Lower lobe of right lung (tissue), 2 donors: ENCODE data around the gene USP24. TPM values are rescaled to one million over a fixed set of nuclear protein-coding genes. Genes with fewer than 3 reads are reported as not detected.

Experiments
- ATAC-seq, 2 donors: fragments of 200-7000 bp; cut with Tn5 transposase; one replicate each; pipeline ENCODE4 v1.9.1; 2020 to 2022; ENCODE audit warnings: mild to moderate bottlenecking in 2 of 2, moderate library complexity in 2 of 2
- DNase-seq: peaks from one replicate; pipeline ENCODE4 v3.0.0-alpha.2; 2020
- H3K27ac ChIP-seq: fragments of 200-600 bp; one replicate; pipeline ENCODE4 v1.8.0; 2022
- H3K27me3 ChIP-seq: fragments of 200-600 bp; one replicate; pipeline ENCODE4 v1.8.0; 2022; ENCODE audit warnings: low read depth
- H3K36me3 ChIP-seq: fragments of 200-600 bp; one replicate; pipeline ENCODE4 v1.8.0; 2022; ENCODE audit warnings: mild to moderate bottlenecking
- H3K4me1 ChIP-seq: fragments of 200-600 bp; one replicate; pipeline ENCODE4 v1.8.0; 2022
- H3K4me3 ChIP-seq: fragments of 200-600 bp; one replicate; pipeline ENCODE4 v1.8.0; 2022; ENCODE audit warnings: mild to moderate bottlenecking
- H3K9me3 ChIP-seq: fragments of 200-600 bp; one replicate; pipeline ENCODE4 v1.8.0; 2022
- intact Hi-C: fragments of 100-400 bp; cut with DNase I; formaldehyde crosslinking; loops from one replicate; pipeline ENCODE4 v1.11.0; 2022
- total RNA-seq: library from RNA; stranded (reverse); fragmentation: NEBNext Ultra II Directional; extraction: Animal tissue kit (Norgen Biotek cat#: 25700); gene quantifications from one replicate; pipeline ENCODE4 v1.2.1, GENCODE V29; 2021
- TF ChIP-seq, protein P1 (sequence below): fragments of 200-600 bp; IDR thresholded peaks from one replicate; pipeline ENCODE4 v1.8.0; 2022; ENCODE audit warnings: antibody characterized with exemption, mild to moderate bottlenecking
- donor health status: DM: no; HTN: yes; CAD: no; lungs with severe emphysema.

The USP24 gene
- total RNA-seq, 1 donor from 2014 or later: 37.6 TPM

DNA sequence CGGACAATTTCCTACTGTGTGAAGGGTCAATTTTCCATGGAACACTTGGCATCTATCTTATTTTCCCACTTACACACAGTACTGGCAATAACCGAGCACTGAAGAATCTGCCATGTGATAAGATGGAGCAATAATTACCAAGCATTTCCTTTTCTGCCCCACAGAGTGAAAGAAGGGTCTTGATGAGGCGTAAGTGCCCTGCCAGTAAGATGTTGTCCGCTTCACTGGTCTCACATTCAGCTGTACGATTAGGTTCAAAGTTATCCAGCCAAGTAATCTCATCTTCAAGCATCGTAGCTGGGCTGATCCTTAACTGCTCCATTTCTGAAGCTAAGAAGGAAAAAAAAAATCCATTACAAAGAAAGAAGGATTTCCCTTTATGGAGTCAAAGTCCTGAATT is 108.1 kb downstream of the USP24 start:
- TF ChIP-seq, protein P1, sequence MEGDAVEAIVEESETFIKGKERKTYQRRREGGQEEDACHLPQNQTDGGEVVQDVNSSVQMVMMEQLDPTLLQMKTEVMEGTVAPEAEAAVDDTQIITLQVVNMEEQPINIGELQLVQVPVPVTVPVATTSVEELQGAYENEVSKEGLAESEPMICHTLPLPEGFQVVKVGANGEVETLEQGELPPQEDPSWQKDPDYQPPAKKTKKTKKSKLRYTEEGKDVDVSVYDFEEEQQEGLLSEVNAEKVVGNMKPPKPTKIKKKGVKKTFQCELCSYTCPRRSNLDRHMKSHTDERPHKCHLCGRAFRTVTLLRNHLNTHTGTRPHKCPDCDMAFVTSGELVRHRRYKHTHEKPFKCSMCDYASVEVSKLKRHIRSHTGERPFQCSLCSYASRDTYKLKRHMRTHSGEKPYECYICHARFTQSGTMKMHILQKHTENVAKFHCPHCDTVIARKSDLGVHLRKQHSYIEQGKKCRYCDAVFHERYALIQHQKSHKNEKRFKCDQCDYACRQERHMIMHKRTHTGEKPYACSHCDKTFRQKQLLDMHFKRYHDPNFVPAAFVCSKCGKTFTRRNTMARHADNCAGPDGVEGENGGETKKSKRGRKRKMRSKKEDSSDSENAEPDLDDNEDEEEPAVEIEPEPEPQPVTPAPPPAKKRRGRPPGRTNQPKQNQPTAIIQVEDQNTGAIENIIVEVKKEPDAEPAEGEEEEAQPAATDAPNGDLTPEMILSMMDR: no peak
- H3K36me3 ChIP-seq: peaks cover 98% of the 10 kb centered on the region
- no peaks in the 10 kb centered on the region for H3K4me1 ChIP-seq
- DNase-seq: no peak
- no peaks in the 10 kb centered on the region for H3K9me3 ChIP-seq
- intact Hi-C loops: no loop called here
- H3K27me3 ChIP-seq: no peaks in the 10 kb centered on the region
- no peak for ATAC-seq
- no peak overlapping the region for H3K4me3 ChIP-seq
- H3K27ac ChIP-seq: no peak overlapping the region

DNA sequence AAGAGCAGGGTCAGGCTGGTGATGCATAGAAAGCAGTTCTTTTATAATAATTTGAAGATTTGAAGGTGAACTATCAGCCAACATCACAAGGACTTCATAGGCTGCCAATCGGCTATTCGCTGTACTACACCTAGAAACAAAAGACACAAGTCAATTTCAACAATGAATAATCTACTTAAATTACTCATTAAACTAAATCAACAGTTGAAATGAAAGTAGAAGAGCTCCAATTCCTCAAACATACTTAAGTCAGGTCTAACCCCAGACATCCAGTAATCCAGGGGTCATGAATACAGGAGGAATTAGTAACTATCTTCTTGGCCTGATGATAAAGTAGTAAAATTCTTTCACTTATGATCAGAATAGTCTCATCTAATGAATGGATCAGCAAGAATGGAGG is 111.3 kb downstream of the USP24 start:
- TF ChIP-seq, protein P1: no peak
- ATAC-seq: no peak

DNA sequence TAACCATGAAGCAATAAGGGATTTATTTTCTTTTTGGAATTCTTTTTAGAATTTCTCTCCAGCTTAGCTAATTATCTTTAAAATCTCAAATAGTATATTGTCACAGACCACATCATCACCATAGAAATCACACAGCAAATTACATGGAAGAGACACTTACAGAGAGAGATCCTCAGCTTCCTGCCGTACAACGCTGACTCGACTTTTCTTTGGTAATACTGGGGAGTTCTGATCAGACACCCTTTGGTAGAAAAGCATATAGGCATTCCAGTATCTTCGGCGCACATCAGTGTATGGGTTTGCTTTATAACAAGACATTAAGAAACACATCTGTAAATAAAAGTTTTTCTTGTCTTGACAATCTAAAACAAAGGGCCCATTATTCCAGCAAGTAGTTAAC is 120.1 kb downstream of the USP24 start:
- no peak for ATAC-seq
- no peak overlapping the region for H3K27ac ChIP-seq
- intact Hi-C loops: no loop called here
- no peak for DNase-seq
- H3K4me3 ChIP-seq: no peak overlapping the region
- TF ChIP-seq, protein P1: no peak
- no peaks in the 10 kb centered on the region for H3K4me1 ChIP-seq
- H3K9me3 ChIP-seq: no peaks in the 10 kb centered on the region
- H3K27me3 ChIP-seq: no peaks in the 10 kb centered on the region
- peaks cover 100% of the 10 kb centered on the region for H3K36me3 ChIP-seq

More for the DNA sequence above, 111.3 kb downstream of the USP24 start:
- peaks cover 98% of the 10 kb centered on the region for H3K36me3 ChIP-seq
- intact Hi-C loops: no loop called here
- no peaks in the 10 kb centered on the region for H3K9me3 ChIP-seq
- no peaks in the 10 kb centered on the region for H3K27me3 ChIP-seq
- no peak overlapping the region for H3K27ac ChIP-seq
- DNase-seq: no peak
- H3K4me1 ChIP-seq: no peaks in the 10 kb centered on the region
- no peak overlapping the region for H3K4me3 ChIP-seq

DNA sequence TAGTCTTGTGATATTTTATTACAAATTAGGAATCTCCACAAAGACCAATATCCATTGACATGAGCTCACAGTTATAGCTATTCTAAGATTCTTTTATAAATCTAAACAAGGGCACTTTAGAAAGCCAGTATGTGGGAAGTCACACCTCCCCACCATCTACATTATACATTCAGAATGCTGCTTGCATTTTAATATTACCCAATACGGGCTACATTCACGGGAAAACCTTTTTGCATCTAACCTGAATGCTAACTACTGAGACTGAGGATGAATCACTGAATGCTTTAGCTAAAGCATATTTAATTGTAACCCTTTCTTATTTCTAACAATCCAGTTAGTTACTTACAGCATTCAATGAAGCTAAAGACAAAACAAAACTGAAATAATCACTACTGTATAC is 122.7 kb downstream of the USP24 start:
- no peaks in the 10 kb centered on the region for H3K9me3 ChIP-seq
- no peak overlapping the region for H3K27ac ChIP-seq
- ATAC-seq: no peak
- intact Hi-C loops: no loop called here
- H3K27me3 ChIP-seq: no peaks in the 10 kb centered on the region
- TF ChIP-seq, protein P1: no peak
- peaks cover 100% of the 10 kb centered on the region for H3K36me3 ChIP-seq
- no peak overlapping the region for H3K4me3 ChIP-seq
- no peaks in the 10 kb centered on the region for H3K4me1 ChIP-seq
- no peak for DNase-seq

DNA sequence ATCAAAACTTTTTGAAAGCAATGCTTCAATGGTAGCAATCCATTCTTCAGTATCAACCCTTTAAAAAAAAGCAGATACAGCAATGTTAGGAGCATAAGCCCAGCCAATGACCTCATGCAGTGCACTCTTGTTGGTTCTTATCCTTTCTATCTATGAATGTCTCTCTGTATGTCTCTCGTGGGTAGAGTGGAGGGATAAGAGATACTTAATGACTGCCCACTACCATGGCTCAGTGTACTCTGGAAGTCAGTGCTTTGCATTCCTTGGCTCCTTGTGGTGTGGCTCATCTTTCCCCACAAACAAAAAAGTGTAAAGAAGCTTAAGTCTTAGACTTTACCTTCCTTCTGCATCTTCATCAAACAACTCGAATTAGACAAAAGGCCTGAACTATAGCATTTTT is 125.5 kb downstream of the USP24 start:
- no peak for DNase-seq
- peaks cover 99% of the 10 kb centered on the region for H3K36me3 ChIP-seq
- intact Hi-C loops: no loop called here
- no peak overlapping the region for H3K4me3 ChIP-seq
- H3K9me3 ChIP-seq: no peaks in the 10 kb centered on the region
- H3K4me1 ChIP-seq: no peaks in the 10 kb centered on the region
- no peak for ATAC-seq
- TF ChIP-seq, protein P1: no peak
- no peak overlapping the region for H3K27ac ChIP-seq
- no peaks in the 10 kb centered on the region for H3K27me3 ChIP-seq

DNA sequence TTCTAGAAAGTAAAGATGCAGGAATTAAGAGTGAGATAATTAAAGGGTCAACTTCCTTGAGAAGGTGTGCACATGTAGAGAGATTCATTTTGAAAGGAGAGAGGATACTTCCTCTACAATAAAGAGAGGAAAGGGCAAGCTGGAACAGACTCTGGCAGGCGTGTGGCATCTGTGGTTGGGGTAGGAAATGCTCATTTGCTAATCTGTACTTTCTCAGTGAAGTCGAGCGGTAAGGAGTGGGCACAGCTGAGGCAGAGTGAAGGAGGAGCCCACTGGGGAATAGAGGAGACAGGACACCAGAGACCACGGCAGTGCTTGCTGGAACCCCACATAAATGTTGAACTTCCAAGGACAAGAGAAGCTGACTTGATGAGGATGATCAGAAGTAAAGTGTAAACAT is 126.8 kb downstream of the USP24 start:
- Histone ChIP-seq H3K27ac (no peak overlapping the region), H3K4me3 (no peak overlapping the region), H3K27me3 (no peaks in the 10 kb centered on the region), H3K9me3 (no peaks in the 10 kb centered on the region), H3K36me3 (peaks cover 99% of the 10 kb centered on the region), H3K4me1 (no peaks in the 10 kb centered on the region)
- ATAC-seq (peak; percentile 32 to 48), DNase-seq (no peak)
- intact Hi-C loops: no loop called here
- TF ChIP-seq, protein P1: no peak
